H1 (cell line): ENCODE measurements around the gene DENND2A. TPM values are rescaled to one million over a fixed set of nuclear protein-coding genes. Genes with fewer than 3 reads are reported as not detected.

Experiments
- CTCF ChIA-PET: fragments of 300-600 bp; sonication (Branson Sonifier 250); formaldehyde crosslinking; loops from one replicate; lab custom pipeline; 2021; ENCODE audit not compliant: partially characterized antibody; lab: Charles Lee
- POLR2A ChIA-PET: fragments of 300-600 bp; sonication (Branson Sonifier 250); formaldehyde crosslinking; loops from one replicate; lab custom pipeline; 2021; ENCODE audit warnings: inconsistent platforms; ENCODE audit not compliant: partially characterized antibody; lab: Charles Lee
- DNase-seq, 2 experiments: peaks; one replicate each; pipeline versions ENCODE4 v3.0.0 to v3.0.0-alpha.2; 2010 to 2022; ENCODE audit warnings: low spot score in 2 of 2, low read depth in 1 of 2, mixed read lengths in 1 of 2
- FAIRE-seq: peaks from 2 replicates; lab custom pipeline; 2011; peaks lifted over from hg19 to GRCh38; lab: Jason Lieb, UNC
- H2AFZ ChIP-seq: 2 replicates; pipeline ENCODE4 v1.8.1; 2012; ENCODE audit warnings: low read length, inconsistent platforms
- H2AK5ac ChIP-seq: 2 replicates; pipeline ENCODE4 v1.6.1; 2013; ENCODE audit warnings: low read depth, low read length
- H2BK120ac ChIP-seq: replicated peaks from 2 replicates; pipeline ENCODE3; 2013; ENCODE audit warnings: low read depth, low read length, inconsistent platforms
- H2BK12ac ChIP-seq: 2 replicates; pipeline ENCODE4 v1.6.1; 2013; ENCODE audit warnings: low read depth, low read length
- H2BK15ac ChIP-seq: 2 replicates; pipeline ENCODE4 v1.6.1; 2013; ENCODE audit warnings: low read length
- H2BK20ac ChIP-seq: 2 replicates; pipeline ENCODE4 v1.6.1; 2013; ENCODE audit warnings: low read length
- H2BK5ac ChIP-seq: 2 replicates; pipeline ENCODE4 v1.6.1; 2013; ENCODE audit warnings: low read depth, low read length
- H3K14ac ChIP-seq: 2 replicates; pipeline ENCODE4 v1.6.1; 2013; ENCODE audit warnings: inconsistent platforms; ENCODE audit not compliant: insufficient read length
- H3K18ac ChIP-seq: 2 replicates; pipeline ENCODE4 v1.6.1; 2013; ENCODE audit warnings: low read length; ENCODE audit errors: extremely low read depth
- H3K23ac ChIP-seq: 2 replicates; pipeline ENCODE4 v1.6.1; 2013; ENCODE audit warnings: inconsistent platforms; ENCODE audit not compliant: insufficient read length
- H3K23me2 ChIP-seq: 2 replicates; pipeline ENCODE4 v1.6.1; 2013; ENCODE audit warnings: low read depth, low read length
- H3K27ac ChIP-seq: 2 replicates; pipeline ENCODE4 v1.6.1; 2011; ENCODE audit warnings: low read depth, low read length, inconsistent platforms
- H3K27me3 ChIP-seq, 4 experiments: replicated peaks in 1 of 4; 1 replicate in 1 of 4; 2 replicates in 3 of 4; pipeline versions ENCODE4 v1.6.1 to v1.8.1; 2011 to 2013; ENCODE audit warnings: low read length in 3 of 4, mild to moderate bottlenecking in 3 of 4, inconsistent platforms in 2 of 4, mixed read lengths in 2 of 4, moderate library complexity in 1 of 4; ENCODE audit not compliant: control insufficient read depth in 3 of 4, insufficient read depth in 3 of 4; ENCODE audit errors: extremely low read depth in 1 of 4
- H3K36me3 ChIP-seq, 4 experiments: 2 replicates each; pipeline versions ENCODE4 v1.6.1 to v1.8.1; 2011 to 2013; ENCODE audit warnings: mild to moderate bottlenecking in 4 of 4, low read length in 3 of 4, moderate library complexity in 2 of 4, control low read depth in 1 of 4, inconsistent platforms in 1 of 4; ENCODE audit not compliant: insufficient read depth in 4 of 4, control insufficient read depth in 2 of 4
- H3K4ac ChIP-seq: replicated peaks from 2 replicates; pipeline ENCODE3; 2013; ENCODE audit warnings: low read length, low read depth, mixed read lengths, inconsistent platforms; ENCODE audit not compliant: insufficient read length
- H3K4me1 ChIP-seq, 4 experiments: replicated peaks in 1 of 4; 1 replicate in 1 of 4; 2 replicates in 3 of 4; pipeline versions ENCODE4 v1.6.1 to v1.8.1; 2011 to 2013; ENCODE audit warnings: low read length in 3 of 4, inconsistent platforms in 2 of 4, mixed read lengths in 1 of 4; ENCODE audit not compliant: insufficient read depth in 4 of 4, control insufficient read depth in 3 of 4
- H3K4me2 ChIP-seq, 2 experiments: 2 replicates each; pipeline versions ENCODE4 v1.6.1 to v1.8.1; 2011 to 2013; ENCODE audit warnings: low read depth in 2 of 2, low read length in 2 of 2, control low read depth in 1 of 2, inconsistent platforms in 1 of 2, mild to moderate bottlenecking in 1 of 2; ENCODE audit not compliant: insufficient read depth in 1 of 2
- H3K4me3 ChIP-seq, 4 experiments: fragments of 200-600, 300-600 bp in 1 of 4; sonication (generic), shearing (Covaris generic), sonication (Bioruptor Twin) in 1 of 4; 2 replicates each; pipeline versions ENCODE4 v1.5.1 to v1.8.1; 2011 to 2016; ENCODE audit warnings: low read length in 4 of 4, low read depth in 3 of 4, control low read depth in 2 of 4, inconsistent platforms in 2 of 4, mild to moderate bottlenecking in 2 of 4, mixed read lengths in 1 of 4, moderate library complexity in 1 of 4; ENCODE audit not compliant: insufficient read depth in 2 of 4; ENCODE audit errors: extremely low read depth in 1 of 4
- H3K56ac ChIP-seq: replicated peaks from 2 replicates; pipeline ENCODE3; 2013; ENCODE audit warnings: low read depth, mild to moderate bottlenecking, mixed read lengths, low read length, inconsistent platforms; ENCODE audit not compliant: insufficient read length
- H3K79me1 ChIP-seq: 2 replicates; pipeline ENCODE4 v1.6.1; 2013; ENCODE audit warnings: low read depth, low read length, control low read depth
- H3K79me2 ChIP-seq, 2 experiments: 2 replicates each; pipeline versions ENCODE4 v1.6.1 to v1.8.1; 2012 to 2013; ENCODE audit warnings: low read length in 2 of 2, mild to moderate bottlenecking in 2 of 2, inconsistent platforms in 1 of 2; ENCODE audit not compliant: insufficient read depth in 2 of 2, control insufficient read depth in 1 of 2
- H3K9ac ChIP-seq, 4 experiments: replicated peaks in 1 of 4; 1 replicate in 1 of 4; 2 replicates in 3 of 4; pipeline versions ENCODE4 v1.6.1 to v1.8.1; 2011 to 2013; ENCODE audit warnings: low read depth in 3 of 4, low read length in 3 of 4, control low read depth in 2 of 4, mild to moderate bottlenecking in 2 of 4, moderate library complexity in 2 of 4, inconsistent platforms in 1 of 4; ENCODE audit errors: extremely low read depth in 1 of 4
- H3K9me3 ChIP-seq, 2 experiments: 2 replicates each; pipeline versions ENCODE4 v1.6.1 to v1.8.1; 2012 to 2013; ENCODE audit warnings: mild to moderate bottlenecking in 2 of 2, moderate library complexity in 2 of 2, control low read depth in 1 of 2, inconsistent platforms in 1 of 2, low read depth in 1 of 2, low read length in 1 of 2, mixed read lengths in 1 of 2; ENCODE audit not compliant: insufficient read depth in 2 of 2
- H4K20me1 ChIP-seq, 2 experiments: replicated peaks in 1 of 2; 2 replicates each; pipeline versions ENCODE3 to v1.8.1; 2011 to 2013; ENCODE audit warnings: inconsistent platforms in 2 of 2, low read length in 2 of 2, mild to moderate bottlenecking in 1 of 2; ENCODE audit not compliant: insufficient read depth in 2 of 2, control insufficient read depth in 1 of 2
- H4K5ac ChIP-seq: 2 replicates; pipeline ENCODE4 v1.6.1; 2013; ENCODE audit warnings: low read length, low read depth, mixed read lengths, inconsistent platforms; ENCODE audit not compliant: insufficient read length
- H4K8ac ChIP-seq: 2 replicates; pipeline ENCODE4 v1.8.0; 2013; ENCODE audit warnings: mild to moderate bottlenecking, moderate library complexity, low read length, inconsistent platforms; ENCODE audit not compliant: insufficient read depth; ENCODE audit errors: extremely low read depth
- H4K91ac ChIP-seq: replicated peaks from 2 replicates; pipeline ENCODE3; 2013; ENCODE audit warnings: low read length, mixed read lengths, inconsistent platforms; ENCODE audit not compliant: insufficient read length
- EZH2 ChIP-seq: fragments of 200-600 bp; sonication (generic); IDR thresholded peaks from 2 replicates; pipeline ENCODE4 v1.7.1; 2012; ENCODE audit warnings: low read depth, mild to moderate bottlenecking, moderate library complexity, low read length, inconsistent platforms; ENCODE audit not compliant: severe bottlenecking
- GTF2F1 ChIP-seq: IDR thresholded peaks from 2 replicates; pipeline ENCODE4 v1.6.1; 2012; ENCODE audit warnings: low read depth, low read length, improper control_type of control experiment, borderline replicate concordance
- HDAC2 ChIP-seq, 2 experiments: fragments of 300-600 bp in 1 of 2; sonication (generic) in 1 of 2; IDR thresholded peaks; 2 replicates each; pipeline ENCODE4 v1.6.1; 2011 to 2012; ENCODE audit warnings: low read depth in 2 of 2, low read length in 2 of 2, mild to moderate bottlenecking in 2 of 2, moderate library complexity in 2 of 2, borderline replicate concordance in 1 of 2, inconsistent platforms in 1 of 2
- RFX5 ChIP-seq: IDR thresholded peaks from 2 replicates; pipeline ENCODE4 v1.6.1; 2011; ENCODE audit warnings: low read depth, low read length, improper control_type of control experiment, borderline replicate concordance
- SP4 ChIP-seq: IDR thresholded peaks from 2 replicates; pipeline ENCODE4 v1.6.1; 2012; ENCODE audit warnings: low read length, inconsistent platforms
- SRF ChIP-seq: IDR thresholded peaks from 2 replicates; pipeline ENCODE4 v1.6.1; 2011; ENCODE audit warnings: mild to moderate bottlenecking, low read depth, low read length, moderate library complexity
- TBP ChIP-seq: IDR thresholded peaks from 2 replicates; pipeline ENCODE4 v1.6.1; 2011; ENCODE audit warnings: low read depth, low read length, improper control_type of control experiment
- WGBS, 2 experiments: shearing (Covaris generic) in 1 of 2; methylation state at CpG; one replicate each; pipeline versions ENCODE4 v1.1.6 to v1.1.7; 2013 to 2015; ENCODE audit warnings: low lambda C conversion rate in 2 of 2, mixed read lengths in 2 of 2, inconsistent platforms in 1 of 2, low coverage in 1 of 2, missing lambda C conversion rate in 1 of 2; ENCODE audit not compliant: insufficient replicate concordance in 2 of 2, insufficient coverage in 1 of 2, insufficient read length in 1 of 2; ENCODE audit errors: extremely low coverage in 1 of 2, missing lambda C conversion rate in 1 of 2; 5-methylcytosine and 5-hydroxymethylcytosine counted together
- polyA plus RNA-seq, 7 experiments: library from polyadenylated mRNA; depleted of rRNA in 3 of 7; stranded (reverse) in 5 of 7; unstranded in 2 of 7; fragments of >200 nt in 5 of 7; fragments of 200-250 nt in 2 of 7; gene quantifications; 1 replicate in 5 of 7; 2 replicates in 1 of 7; 4 replicates in 1 of 7; pipeline versions ENCODE4 v1.2.1 to v1.2.3, GENCODE V29; 2011 to 2013; ENCODE audit warnings: missing spikeins in 2 of 7, mixed read lengths in 2 of 7
- total RNA-seq: library from RNA; stranded (reverse); fragmentation: NEBNext Ultra II Directional; extraction: Animal tissue kit (Norgen Biotek cat#: 25700); gene quantifications from 2 replicates; pipeline ENCODE4 v1.2.1, GENCODE V29; 2021
- TF ChIP-seq, protein P1 (sequence below): IDR thresholded peaks from 2 replicates; pipeline ENCODE4 v1.6.1; 2011; ENCODE audit warnings: low read length, improper control_type of control experiment

Gene DENND2A
- total and polyA plus RNA-seq, 2 of the 8 experiments (the other 6 are each of a cell fraction or from before 2014, with no cell fraction given): 5.0 to 13.0 TPM

DNA sequence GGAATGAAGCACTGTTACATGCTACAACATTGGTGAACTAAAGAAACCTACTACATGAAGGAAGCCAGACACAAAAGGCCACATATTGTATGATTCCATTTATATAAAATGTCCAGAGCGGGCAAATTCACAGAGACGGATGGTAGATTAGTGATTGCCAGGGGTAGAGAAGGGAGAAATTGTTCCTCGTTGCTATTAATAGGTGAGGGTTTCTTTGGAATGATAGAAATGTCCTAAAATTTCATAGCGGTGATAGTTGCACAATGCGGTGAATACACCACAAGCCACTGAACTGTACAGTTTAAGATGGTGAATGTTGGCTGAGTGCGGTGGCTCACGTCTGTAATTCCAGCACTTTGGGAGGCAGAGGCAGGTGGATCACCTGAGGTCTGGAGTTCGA, 29.0 kb downstream of the DENND2A start:
- H3K23ac ChIP-seq: no peak overlapping the region
- H3K36me3 ChIP-seq: no peaks in the 10 kb centered on the region
- no peak overlapping the region for H3K18ac ChIP-seq
- H3K27me3 ChIP-seq: no peaks in the 10 kb centered on the region
- H2BK20ac ChIP-seq: no peak overlapping the region
- H3K4me3 ChIP-seq: no peak overlapping the region
- H3K56ac ChIP-seq: no peak overlapping the region
- FAIRE-seq (no peak), DNase-seq (no peak)
- H2BK12ac ChIP-seq: no peak overlapping the region
- POLR2A ChIA-PET: no interaction called here
- no peaks in the 10 kb centered on the region for H3K79me1 ChIP-seq
- no peak overlapping the region for H3K4me2 ChIP-seq
- no peak overlapping the region for H4K5ac ChIP-seq
- H3K9ac ChIP-seq: no peak overlapping the region
- H3K27ac ChIP-seq: no peak overlapping the region
- no peaks in the 10 kb centered on the region; the same call in 1 of the 2 replicates for H3K23me2 ChIP-seq
- no peak overlapping the region for H3K4ac ChIP-seq
- H4K91ac ChIP-seq: no peak overlapping the region
- 94% methylated on average over 8 of the region's 8 CpGs; no CpG with 5 or more reads in 1 of the 2 experiments for WGBS, 2 experiments
- no peak overlapping the region for H2AFZ ChIP-seq
- CTCF ChIA-PET: interaction anchor here (0.7 kb wide), 1 partner anchor 36 kb away, joined by 3 read pairs; no protein-coding TSS in a partner anchor
- H3K9me3 ChIP-seq: no peaks in the 10 kb centered on the region
- no peaks in the 10 kb centered on the region for H4K20me1 ChIP-seq
- no peak overlapping the region for H2BK15ac ChIP-seq
- no peaks in the 10 kb centered on the region for H3K4me1 ChIP-seq
- no peak overlapping the region for H2BK5ac ChIP-seq
- no peak overlapping the region for H2AK5ac ChIP-seq
- H3K14ac ChIP-seq: no peak overlapping the region
- no peak overlapping the region for H4K8ac ChIP-seq
- H3K79me2 ChIP-seq: no peaks in the 10 kb centered on the region
- no peak for TF ChIP-seq RFX5
- TF ChIP-seq SRF: no peak
- no peak for TF ChIP-seq HDAC2 (IDR thresholded peaks at IDR 0.05; ENCODE audit: borderline replicate concordance in 1 of 2, low read depth in 2 of 2, low read length in 2 of 2)
- TF ChIP-seq EZH2: no peak
- no peak for TF ChIP-seq TBP
- TF ChIP-seq, protein P1, sequence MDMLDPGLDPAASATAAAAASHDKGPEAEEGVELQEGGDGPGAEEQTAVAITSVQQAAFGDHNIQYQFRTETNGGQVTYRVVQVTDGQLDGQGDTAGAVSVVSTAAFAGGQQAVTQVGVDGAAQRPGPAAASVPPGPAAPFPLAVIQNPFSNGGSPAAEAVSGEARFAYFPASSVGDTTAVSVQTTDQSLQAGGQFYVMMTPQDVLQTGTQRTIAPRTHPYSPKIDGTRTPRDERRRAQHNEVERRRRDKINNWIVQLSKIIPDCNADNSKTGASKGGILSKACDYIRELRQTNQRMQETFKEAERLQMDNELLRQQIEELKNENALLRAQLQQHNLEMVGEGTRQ: no peak
- TF ChIP-seq SP4: no peak
- TF ChIP-seq GTF2F1: no peak
- no peak overlapping the region for H2BK120ac ChIP-seq
